ENCODE measurements around the gene ALK. TPM values are rescaled to one million over a fixed set of nuclear protein-coding genes. Genes with fewer than 3 reads are reported as not detected.

ALK gene
- total RNA-seq, 2 donors from 2014 or later, result 0.19 TPM; not detected in 1

GRCh38 chr2:29557268-29557667 is 364.1 kb downstream of the ALK start:
- Histone ChIP-seq H3K9ac (ENCODE audit: low read depth in 2 of 2, low read length in 2 of 2) (no peak overlapping the region), H3K4me1 (no peaks in the 10 kb centered on the region), H3K27me3 (no peaks in the 10 kb centered on the region), H3K4me3 (no peak overlapping the region), H3K9me3 (no peaks in the 10 kb centered on the region), H3K27ac (no peak overlapping the region), H3K36me3 (no peaks in the 10 kb centered on the region)
- DNase-seq, result no peak
- TF ChIP-seq CTCF (IDR thresholded peaks at IDR 0.05), result no peak
- intact Hi-C loops (cut with DNase I), result no loop called here

GRCh38 chr2:29549069-29549380 is 372.4 kb downstream of the ALK start:
- Histone ChIP-seq H3K4me1 (no peaks in the 10 kb centered on the region), H3K36me3 (no peaks in the 10 kb centered on the region), H3K4me3 (no peak overlapping the region), H3K9ac (ENCODE audit: low read depth in 2 of 2, low read length in 2 of 2) (no peak overlapping the region), H3K27ac (no peak overlapping the region), H3K9me3 (no peaks in the 10 kb centered on the region), H3K27me3 (no peaks in the 10 kb centered on the region)
- DNase-seq, result no peak
- intact Hi-C loops (cut with DNase I), result no loop called here
- TF ChIP-seq CTCF (IDR thresholded peaks at IDR 0.05), result no peak

- no peak for DNase-seq
- Histone ChIP-seq H3K27ac (no peak overlapping the region), H3K36me3 (no peaks in the 10 kb centered on the region), H3K9me3 (no peaks in the 10 kb centered on the region), H3K9ac (ENCODE audit: low read depth in 2 of 2, low read length in 2 of 2) (no peak overlapping the region), H3K4me1 (no peaks in the 10 kb centered on the region), H3K4me3 (no peak overlapping the region), H3K27me3 (no peaks in the 10 kb centered on the region)
- no peak for TF ChIP-seq CTCF (IDR thresholded peaks at IDR 0.05)
- intact Hi-C loops (cut with DNase I), result no loop called here
Observed at GRCh38 chr2:29544917-29545316, 376.5 kb downstream of the ALK start.

- intact Hi-C loops (cut with DNase I), result no loop called here
- no peak overlapping the region for H3K27ac ChIP-seq
- no peaks in the 10 kb centered on the region for H3K4me1 ChIP-seq
- H3K4me3 ChIP-seq, result no peak overlapping the region
- no peak for TF ChIP-seq CTCF (IDR thresholded peaks at IDR 0.05)
- DNase-seq, result no peak
- H3K36me3 ChIP-seq, result no peaks in the 10 kb centered on the region
- H3K9ac ChIP-seq (ENCODE audit: low read depth in 2 of 2, low read length in 2 of 2), result no peak overlapping the region
- H3K27me3 ChIP-seq, result no peaks in the 10 kb centered on the region
- H3K9me3 ChIP-seq, result no peaks in the 10 kb centered on the region
Observed at GRCh38 chr2:29544031-29544430, 377.4 kb downstream of the ALK start.

- no peaks in the 10 kb centered on the region for H3K36me3 ChIP-seq
- no peaks in the 10 kb centered on the region for H3K9me3 ChIP-seq
- H3K27ac ChIP-seq, result no peak overlapping the region
- no peak for TF ChIP-seq CTCF (IDR thresholded peaks at IDR 0.05)
- H3K27me3 ChIP-seq, result no peaks in the 10 kb centered on the region
- H3K4me1 ChIP-seq, result no peaks in the 10 kb centered on the region
- intact Hi-C loops (cut with DNase I), result no loop called here
- DNase-seq, result no peak
- no peak overlapping the region for H3K9ac ChIP-seq (ENCODE audit: low read depth in 2 of 2, low read length in 2 of 2)
- no peak overlapping the region for H3K4me3 ChIP-seq
Observed at GRCh38 chr2:29535188-29535587, 386.2 kb downstream of the ALK start.

- H3K9ac ChIP-seq (ENCODE audit: low read depth in 2 of 2, low read length in 2 of 2), result no peak overlapping the region
- no peak for DNase-seq
- intact Hi-C loops (cut with DNase I), result no loop called here
- H3K4me3 ChIP-seq, result no peak overlapping the region
- no peaks in the 10 kb centered on the region for H3K27me3 ChIP-seq
- no peaks in the 10 kb centered on the region for H3K9me3 ChIP-seq
- TF ChIP-seq CTCF (IDR thresholded peaks at IDR 0.05), result no peak
- no peak overlapping the region for H3K27ac ChIP-seq
- H3K4me1 ChIP-seq, result no peaks in the 10 kb centered on the region
- no peaks in the 10 kb centered on the region for H3K36me3 ChIP-seq
Observed at GRCh38 chr2:29532436-29532835, 388.9 kb downstream of the ALK start.

Data from colonic mucosa (tissue), 4 donors.